NCI-H2196 treated with DMSO at 0.1 percent for 48 hours (cell line): Measurements from ENCODE around the gene PAN3.
"Not testable (repeated sequence)": the region's sequence is repeated elsewhere in the genome, so short reads cannot be mapped to it uniquely, and the experiment has no call there.

ENCODE experiments used
- DNase-seq: peaks from one replicate; lab custom pipeline; 2025; ENCODE audit not compliant: unreplicated experiment; lab: John Stamatoyannopoulos, UW

The PAN3 gene

DNA sequence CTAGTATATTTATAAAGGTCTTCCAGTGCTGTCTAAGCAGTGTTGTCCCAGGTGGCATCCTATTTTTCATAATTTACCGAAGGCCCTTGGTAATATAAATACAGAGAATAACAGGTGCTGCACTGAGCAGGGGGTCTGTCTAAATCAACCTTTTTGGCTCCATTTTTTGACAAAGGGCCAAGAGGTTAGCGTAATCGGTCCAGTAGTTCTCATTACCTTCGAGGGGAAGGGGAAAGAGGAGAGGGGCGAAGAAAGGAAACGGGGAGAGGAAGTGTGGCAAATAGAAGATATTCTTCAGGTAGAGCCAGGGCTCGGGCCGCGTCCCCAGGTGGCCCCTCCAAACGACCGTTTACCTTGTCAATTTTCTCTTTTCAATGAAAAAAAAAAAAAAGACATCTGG, 749 bp upstream of the PAN3 start:
- DNase-seq, result no peak

GRCh38 chr13:28138756-28139470, 568 bp downstream of the PAN3 start:
- DNase-seq, result peak; percentile 16

DNA sequence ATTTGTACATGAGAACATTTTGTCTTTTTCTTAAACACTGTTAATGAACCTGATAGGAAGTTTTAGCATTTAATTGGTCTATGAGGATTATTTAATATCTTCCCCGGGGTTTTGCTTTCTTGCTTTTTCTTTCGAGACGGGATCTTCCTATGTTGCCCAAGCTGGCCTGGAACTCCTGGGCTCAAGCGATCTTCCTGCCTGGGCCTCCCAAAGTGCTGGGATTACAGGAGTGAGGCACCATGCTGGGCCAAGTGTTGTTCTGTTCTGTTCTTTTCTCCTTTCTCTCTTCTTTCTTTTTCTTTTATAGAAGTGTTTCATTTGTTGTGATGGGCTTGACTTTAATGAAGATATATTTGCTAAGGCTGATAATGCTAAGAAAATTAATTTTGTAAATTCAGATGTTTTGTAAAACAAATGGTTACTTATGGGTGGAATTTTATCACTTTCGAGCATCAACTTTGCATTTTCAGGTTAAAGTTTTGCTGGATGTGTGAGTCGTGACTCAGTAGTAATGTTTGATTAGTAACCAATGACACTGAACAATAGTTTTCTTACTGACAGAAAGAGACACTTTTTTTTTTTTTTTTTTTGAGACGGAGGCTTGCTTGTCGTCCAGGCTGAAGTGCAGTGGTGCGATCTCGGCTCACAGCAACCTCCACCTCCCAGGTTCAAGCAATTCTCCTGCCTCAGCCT, 2.2 kb downstream of the PAN3 start:
- DNase-seq, result no peak

GRCh38 chr13:28141542-28141941, 3.2 kb downstream of the PAN3 start:
- not testable (repeated sequence) for DNase-seq

DNA sequence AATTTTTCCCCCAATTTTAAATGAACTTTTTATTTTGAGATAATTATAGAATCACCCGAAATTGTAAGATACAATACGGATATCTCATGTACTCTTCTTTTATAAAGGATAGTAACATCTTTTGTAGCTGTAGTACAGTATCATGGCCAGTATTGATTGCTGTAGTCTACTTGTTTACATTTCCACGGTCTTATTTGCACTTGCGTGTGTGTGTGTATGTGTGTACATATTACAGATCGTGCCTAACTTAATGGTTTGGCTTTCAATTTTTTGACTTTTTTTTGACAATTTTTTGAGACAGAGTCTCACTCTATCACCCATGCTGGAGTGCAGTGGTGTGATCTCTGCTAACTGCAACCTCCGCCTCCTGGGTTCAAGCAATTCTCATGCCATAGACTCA, 6.7 kb downstream of the PAN3 start:
- DNase-seq, result no peak

DNA sequence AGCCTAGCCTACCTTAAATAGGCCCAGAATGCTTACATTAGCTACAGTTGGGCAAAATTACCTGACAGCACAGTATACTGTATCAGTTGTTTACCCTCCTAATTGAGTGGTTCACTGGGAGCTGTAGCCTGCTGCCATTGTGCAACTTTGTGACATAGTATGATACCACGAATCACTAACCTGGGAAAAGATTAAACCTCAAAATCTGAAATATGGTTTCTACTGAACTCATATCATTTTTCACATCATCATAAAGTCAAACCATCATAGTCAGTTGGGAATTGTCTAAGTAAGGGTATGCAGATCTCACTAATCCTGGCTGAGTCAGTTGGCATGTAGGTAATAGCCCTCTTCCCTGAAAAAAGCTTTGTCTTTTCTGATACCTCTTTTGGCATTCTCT, 9.2 kb downstream of the PAN3 start:
- no peak for DNase-seq

DNA sequence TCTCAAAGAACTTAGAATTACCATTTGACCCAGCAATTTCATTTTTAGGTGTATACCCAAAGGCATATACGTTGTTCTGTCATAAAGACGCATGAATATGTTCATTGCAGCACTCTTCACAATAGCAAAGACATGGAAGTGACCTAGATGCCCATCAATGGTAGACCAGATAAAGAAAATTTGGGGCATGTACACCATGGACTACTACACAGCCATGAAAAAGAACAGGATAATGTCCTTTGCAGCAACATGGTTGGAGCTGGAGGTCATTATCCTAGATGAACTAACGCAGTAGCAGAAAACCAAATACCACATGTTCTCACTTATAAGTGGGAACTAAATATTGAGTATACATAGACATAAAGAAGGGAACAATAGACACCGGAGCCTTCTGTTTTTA, 20.7 kb downstream of the PAN3 start:
- no peak for DNase-seq

- no peak for DNase-seq
Measured at GRCh38 chr13:28161370-28161769, 23.0 kb downstream of the PAN3 start.

- DNase-seq, result no peak
Measured at GRCh38 chr13:28163587-28163986, 25.2 kb downstream of the PAN3 start.

- DNase-seq, result no peak
Measured at GRCh38 chr13:28166257-28166656, 27.9 kb downstream of the PAN3 start.

- no peak for DNase-seq
Measured at GRCh38 chr13:28171266-28171665, 32.9 kb downstream of the PAN3 start.

GRCh38 chr13:28172947-28173346, 34.6 kb downstream of the PAN3 start:
- no peak for DNase-seq

DNA sequence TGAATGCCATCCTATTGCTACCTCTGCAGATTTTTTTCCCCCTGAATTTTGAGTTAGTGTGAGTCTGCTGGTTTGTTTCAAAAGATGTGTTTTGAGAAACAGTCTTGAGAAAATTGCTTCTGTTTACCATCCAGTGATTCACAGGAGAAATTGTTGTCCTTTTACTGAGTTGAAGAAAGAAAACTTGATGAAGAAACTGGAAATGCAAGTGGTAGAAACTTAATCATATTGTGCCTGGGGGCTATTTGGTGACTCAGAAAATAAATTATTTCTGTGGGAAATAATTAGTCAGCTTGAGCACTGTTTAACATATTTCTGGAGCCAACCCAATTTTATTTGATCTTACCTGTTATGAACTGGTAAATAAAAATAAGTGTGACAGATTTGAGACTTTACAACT, 35.4 kb downstream of the PAN3 start:
- DNase-seq, result no peak

- DNase-seq, result no peak
Measured at GRCh38 chr13:28177327-28177726, 39.0 kb downstream of the PAN3 start.

DNA sequence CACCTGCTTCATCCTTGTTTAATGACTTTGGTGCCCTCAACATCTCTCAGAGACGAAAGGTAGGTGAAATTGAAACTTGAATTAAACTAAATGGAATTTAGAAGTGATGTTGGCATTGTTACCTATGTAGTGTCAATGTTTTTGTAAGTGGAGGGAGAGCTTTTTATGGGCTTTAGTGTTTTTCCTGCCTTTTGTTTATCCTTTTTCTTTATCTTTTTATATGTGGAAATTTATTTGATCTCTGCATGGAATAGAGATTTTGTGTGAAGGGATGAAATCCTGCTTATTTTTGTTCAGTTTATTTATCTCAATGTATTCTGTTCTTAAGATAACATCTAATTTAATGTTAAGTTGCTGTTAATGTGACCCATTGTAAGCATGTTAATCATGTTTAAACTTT, 39.5 kb downstream of the PAN3 start:
- no peak for DNase-seq

DNA sequence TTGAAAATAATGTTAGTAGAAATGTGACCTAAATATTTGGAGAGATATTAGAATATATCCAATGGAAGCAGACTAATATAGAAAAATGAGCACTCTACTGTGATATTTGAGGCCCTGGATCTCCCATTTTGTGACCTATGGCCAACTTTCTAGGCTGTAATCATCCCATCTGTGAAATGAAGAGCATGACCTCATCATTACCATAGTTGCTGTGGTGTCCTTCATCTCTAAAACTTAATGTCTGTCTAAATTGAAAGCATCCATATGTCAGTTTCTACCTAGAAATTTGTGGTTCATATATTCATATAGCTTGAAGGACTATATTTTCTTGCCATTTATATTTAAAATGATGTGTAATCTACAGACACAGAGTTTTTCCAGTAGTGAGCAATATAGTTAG, 41.6 kb downstream of the PAN3 start:
- no peak for DNase-seq

GRCh38 chr13:28181413-28181812, 43.1 kb downstream of the PAN3 start:
- DNase-seq, result no peak

DNA sequence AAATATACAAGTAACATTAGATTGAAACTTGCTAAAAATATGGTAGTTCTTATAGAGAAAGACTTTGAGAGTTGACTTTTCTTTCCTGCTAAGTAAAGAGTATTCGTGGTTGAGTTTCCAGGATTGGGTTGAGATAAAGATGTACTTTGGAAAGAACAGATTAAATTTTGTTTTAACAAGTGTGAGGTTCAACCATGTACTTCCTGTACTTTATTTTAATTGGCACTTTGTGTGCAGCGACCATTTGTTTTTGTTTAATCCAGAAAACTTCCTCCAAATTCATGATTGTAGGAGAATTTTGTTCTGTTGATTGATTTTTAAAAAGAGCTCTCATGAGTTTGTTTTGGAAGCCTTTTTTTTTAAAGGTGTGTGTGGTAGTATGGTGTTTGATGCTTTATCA, 46.9 kb downstream of the PAN3 start:
- DNase-seq, result no peak

GRCh38 chr13:28199089-28199488, 60.7 kb downstream of the PAN3 start:
- DNase-seq, result no peak

DNA sequence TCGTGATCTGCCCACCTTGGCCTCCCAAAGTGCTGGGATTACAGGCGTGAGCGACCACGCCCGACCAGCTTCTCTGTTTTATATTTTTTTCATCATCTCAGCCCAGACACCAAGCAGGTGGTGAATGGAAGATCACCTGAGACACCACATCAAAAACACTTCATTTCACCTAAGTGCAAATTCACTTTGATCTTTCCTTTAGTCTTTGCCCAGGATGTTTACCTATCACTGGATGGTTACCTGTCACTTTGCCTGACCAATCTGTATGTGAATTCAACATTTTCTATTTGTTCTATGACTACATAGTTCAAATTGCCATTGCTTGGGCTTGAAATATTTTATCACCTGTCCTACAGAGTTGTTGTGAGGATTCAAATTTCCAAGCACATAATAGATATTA, 65.7 kb downstream of the PAN3 start:
- DNase-seq, result peak; percentile 33

DNA sequence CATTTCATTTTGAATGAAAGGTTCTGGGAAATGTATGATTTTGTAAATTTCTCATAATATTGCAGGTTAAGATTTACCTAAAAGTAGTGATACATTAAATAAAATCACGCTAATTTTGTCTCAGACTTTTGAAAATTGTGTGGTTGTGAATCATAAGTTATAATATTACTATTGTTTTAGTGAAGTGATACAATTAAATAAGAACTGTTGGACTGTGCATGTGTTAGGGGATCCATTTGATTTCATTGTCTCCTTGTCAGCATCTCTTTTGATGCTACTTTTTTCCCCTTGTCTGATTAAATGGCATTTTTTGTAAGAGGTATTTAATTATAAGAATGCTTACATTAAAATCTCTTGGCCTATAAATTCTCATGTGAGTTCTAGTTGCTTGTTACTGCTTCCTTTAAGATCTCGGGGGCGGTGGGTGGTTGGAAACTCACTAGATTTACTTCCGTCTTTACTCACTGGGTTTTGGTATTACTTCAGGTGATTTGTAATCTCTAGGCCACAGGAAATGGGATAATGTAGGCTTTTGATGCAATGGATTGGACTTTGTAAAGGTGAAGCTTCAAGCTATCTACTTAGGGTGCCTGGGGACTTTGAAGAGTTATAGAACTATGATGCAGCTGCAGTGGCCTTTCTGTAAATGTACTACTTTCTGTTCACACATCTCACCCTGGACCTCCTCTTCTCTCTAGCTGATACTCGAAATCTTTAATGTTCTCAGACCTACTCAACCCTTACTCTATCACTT, 66.5 kb downstream of the PAN3 start:
- DNase-seq, result no peak

DNA sequence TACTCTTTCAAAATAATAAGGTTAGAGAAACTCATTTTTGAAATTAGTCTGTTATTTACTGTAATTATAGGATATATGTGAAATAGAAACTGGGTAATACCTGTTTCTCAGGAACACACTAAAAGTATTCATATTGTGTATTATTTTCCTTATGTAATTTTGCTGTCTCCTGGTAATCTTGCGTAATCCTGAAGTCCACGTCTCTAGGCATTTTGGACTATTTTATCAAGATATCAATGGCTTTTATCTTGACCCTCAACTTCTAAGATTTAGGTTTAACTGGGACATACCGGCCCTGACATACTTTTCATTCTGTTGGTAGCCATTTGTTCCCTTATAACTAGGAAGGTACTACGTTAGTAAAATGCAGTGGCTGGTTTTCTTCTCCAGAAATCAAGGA, 80.3 kb downstream of the PAN3 start:
- DNase-seq, result no peak
